HepG2 (cell line): Measurements from ENCODE around the gene ATP6V0E1. TPM values are rescaled to one million over a fixed set of nuclear protein-coding genes. Genes with fewer than 3 reads are reported as not detected.

Experiments
- ELF3 ChIP-seq: IDR thresholded peaks from 2 replicates; pipeline ENCODE4 v1.6.1; 2016; ENCODE audit warnings: missing genetic modification reagents, missing compliant biosample characterization
- ERF ChIP-seq: IDR thresholded peaks from 2 replicates; pipeline ENCODE4 v1.6.1; 2018; ENCODE audit warnings: missing biosample characterization, missing genetic modification reagents
- GPN1 ChIP-seq: sonication (generic); formaldehyde crosslinking; IDR thresholded peaks from 2 replicates; pipeline ENCODE4 v1.5.1; 2020; ENCODE audit warnings: missing genetic modification reagents, borderline replicate concordance
- HCFC1 ChIP-seq: fragments of 150-350 bp; IDR thresholded peaks from 2 replicates; pipeline ENCODE4 v1.6.1; 2014; ENCODE audit warnings: low read depth, low read length
- HNRNPH1 ChIP-seq: fragments of 200-400 bp; formaldehyde crosslinking; optimal IDR thresholded peaks from 2 replicates; pipeline ENCODE3; 2017; ENCODE audit warnings: mild to moderate bottlenecking, low read depth, low read length
- KMT2A ChIP-seq: sonication (generic); formaldehyde crosslinking; IDR thresholded peaks from 2 replicates; pipeline ENCODE4 v1.4.0; 2020; ENCODE audit warnings: missing genetic modification reagents
- LRRFIP1 ChIP-seq: sonication (generic); formaldehyde crosslinking; conservative IDR thresholded peaks from 2 replicates; pipeline ENCODE4 v1.4.0; 2020; ENCODE audit warnings: missing genetic modification reagents
- MAFG ChIP-seq: sonication (generic); formaldehyde crosslinking; IDR thresholded peaks from 2 replicates; pipeline ENCODE4 v1.5.1; 2020; ENCODE audit warnings: mild to moderate bottlenecking, missing genetic modification reagents
- MBD4 ChIP-seq: IDR thresholded peaks from 2 replicates; pipeline ENCODE4 v1.6.1; 2012; ENCODE audit warnings: low read length, inconsistent platforms, borderline replicate concordance
- MED13 ChIP-seq: sonication (generic); formaldehyde crosslinking; IDR thresholded peaks from 2 replicates; pipeline ENCODE4 v1.5.0; 2020; ENCODE audit warnings: missing genetic modification reagents
- MYNN ChIP-seq: sonication (generic); formaldehyde crosslinking; IDR thresholded peaks from 2 replicates; pipeline ENCODE4 v1.4.0; 2020; ENCODE audit warnings: mild to moderate bottlenecking, low read depth, missing genetic modification reagents
- PCBP2 ChIP-seq: fragments of 200-400 bp; formaldehyde crosslinking; optimal IDR thresholded peaks from 2 replicates; pipeline ENCODE3; 2018; ENCODE audit warnings: low read length, low read depth; ENCODE audit not compliant: poor library complexity, severe bottlenecking
- POGZ ChIP-seq: sonication (generic); formaldehyde crosslinking; IDR thresholded peaks from 2 replicates; pipeline ENCODE4 v1.4.0; 2020; ENCODE audit warnings: mild to moderate bottlenecking, missing genetic modification reagents
- REPIN1 ChIP-seq: sonication (generic); formaldehyde crosslinking; IDR thresholded peaks from 2 replicates; pipeline ENCODE4 v1.8.0; 2022; ENCODE audit warnings: missing genetic modification reagents, low read depth, mild to moderate bottlenecking, borderline replicate concordance
- SAP130 ChIP-seq: IDR thresholded peaks from 2 replicates; pipeline ENCODE4 v1.6.1; 2016; ENCODE audit warnings: low read depth
- SMARCC2 ChIP-seq: fragments of 450-650 bp; IDR thresholded peaks from 2 replicates; pipeline ENCODE4 v1.6.1; 2017; ENCODE audit warnings: antibody characterized with exemption, mild to moderate bottlenecking
- SMC3 ChIP-seq: IDR thresholded peaks from 2 replicates; pipeline ENCODE4 v1.6.1; 2011; ENCODE audit warnings: low read length, improper control_type of control experiment
- SNAPC2 ChIP-seq: sonication (generic); formaldehyde crosslinking; IDR thresholded peaks from 2 replicates; pipeline ENCODE4 v1.8.1; 2022; ENCODE audit warnings: mild to moderate bottlenecking, missing genetic modification reagents
- SUZ12 ChIP-seq: fragments of 150-350 bp; IDR thresholded peaks from 2 replicates; pipeline ENCODE4 v1.6.1; 2014; ENCODE audit warnings: low read depth, low read length
- TRIM24 ChIP-seq: sonication (generic); formaldehyde crosslinking; IDR thresholded peaks from 2 replicates; pipeline ENCODE4 v1.8.0; 2022; ENCODE audit warnings: mild to moderate bottlenecking, missing genetic modification reagents
- YY1 ChIP-seq: IDR thresholded peaks from 2 replicates; pipeline ENCODE4 v1.6.1; 2011; ENCODE audit warnings: low read length, low read depth, moderate library complexity, mild to moderate bottlenecking; ENCODE audit not compliant: insufficient read depth, insufficient replicate concordance
- ZBTB39 ChIP-seq: sonication (generic); formaldehyde crosslinking; IDR thresholded peaks from 2 replicates; pipeline ENCODE4 v1.5.0; 2020; ENCODE audit warnings: missing genetic modification reagents
- ZKSCAN5 ChIP-seq: sonication (generic); formaldehyde crosslinking; IDR thresholded peaks from 2 replicates; pipeline ENCODE4 v1.5.1; 2020; ENCODE audit warnings: mild to moderate bottlenecking, missing genetic modification reagents
- ZNF232 ChIP-seq: sonication (generic); formaldehyde crosslinking; IDR thresholded peaks from 2 replicates; pipeline ENCODE4 v1.4.0; 2020; ENCODE audit warnings: missing genetic modification reagents, borderline replicate concordance
- ZNF275 ChIP-seq: sonication (generic); formaldehyde crosslinking; IDR thresholded peaks from 2 replicates; pipeline ENCODE4 v1.8.0; 2022; ENCODE audit warnings: missing genetic modification reagents, mild to moderate bottlenecking, inconsistent platforms, borderline replicate concordance
- ZNF337 ChIP-seq: sonication (generic); formaldehyde crosslinking; IDR thresholded peaks from 2 replicates; pipeline ENCODE4 v1.5.1; 2020; ENCODE audit warnings: missing genetic modification reagents, low read depth, mild to moderate bottlenecking, borderline replicate concordance
- ZNF567 ChIP-seq: sonication (generic); formaldehyde crosslinking; IDR thresholded peaks from 2 replicates; pipeline ENCODE4 v1.8.1; 2023; ENCODE audit warnings: mild to moderate bottlenecking, missing genetic modification reagents, borderline replicate concordance
- polyA plus RNA-seq, 8 experiments: library from polyadenylated mRNA; depleted of rRNA in 3 of 8; stranded (reverse) in 7 of 8; unstranded in 1 of 8; fragments of >200 nt; fragmentation: Illumina TruSeq in 4 of 8; extraction: Trizol in 4 of 8; gene quantifications; 2 replicates each; pipeline versions ENCODE4 v1.2.1 to v1.2.3, GENCODE V29; 2011 to 2016; ENCODE audit warnings: low read depth in 4 of 8, missing spikeins in 1 of 8, mixed read lengths in 1 of 8; ENCODE audit not compliant: insufficient read depth in 1 of 8
- total RNA-seq, 5 experiments: library from RNA; depleted of rRNA; stranded (reverse); fragments of >200 nt; fragmentation: Illumina TruSeq; extraction: Trizol; gene quantifications; 2 replicates each; pipeline ENCODE4 v1.2.3, GENCODE V29; 2016; ENCODE audit warnings: low read depth in 1 of 5

The ATP6V0E1 gene
- total and polyA plus RNA-seq, 2 of the 13 experiments (the other 11 are each of a cell fraction or from before 2014, with no cell fraction given) = 143 to 215 TPM

GRCh38 chr5:173055983-173056782 lies 72.6 kb downstream of the ATP6V0E1 start, which contains the start of gene CREBRF (continued):
- TF ChIP-seq SMC3 (no peak), ZBTB39 (CRISPR knock-in tag) (no peak), PCBP2 (no peak), HNRNPH1 (no peak), SNAPC2 (CRISPR knock-in tag) (no peak), ZNF275 (CRISPR knock-in tag) (no peak), ERF (CRISPR knock-in tag) (peak; percentile 57; the same call in 1 of the 2 replicates), SMARCC2 (no peak), ZNF337 (CRISPR knock-in tag) (no peak), ELF3 (CRISPR knock-in tag) (no peak; the same call in none of the 2 replicates), MBD4 (no peak), SUZ12 (no peak), ZKSCAN5 (CRISPR knock-in tag) (no peak), TRIM24 (CRISPR knock-in tag) (no peak), SAP130 (CRISPR knock-in tag) (peak; percentile 99), GPN1 (CRISPR knock-in tag) (no peak), POGZ (CRISPR knock-in tag) (peak; percentile 77), REPIN1 (CRISPR knock-in tag) (no peak; the same call in 1 of the 2 replicates), MED13 (CRISPR knock-in tag) (no peak), HCFC1 (peak; percentile 40; the same call in 1 of the 2 replicates), YY1 (no peak), ZNF232 (no peak), ZNF567 (CRISPR knock-in tag) (no peak), KMT2A (CRISPR knock-in tag) (no peak; the same call in 1 of the 2 replicates), MAFG (CRISPR knock-in tag) (no peak), LRRFIP1 (CRISPR knock-in tag) (no peak), MYNN (CRISPR knock-in tag) (no peak)
